HG03064 (cell line): ENCODE measurements around the gene PPCDC.
A peak's percentile ranks its signal among the peaks of the same experiment; 100 is the strongest.

Source experiments
- ATAC-seq: cut with Tn5 transposase; IDR thresholded peaks from one replicate; pipeline ENCODE4 v1.9.1; 2021; ENCODE audit warnings: low read depth; ENCODE audit not compliant: unreplicated experiment

Gene PPCDC

DNA sequence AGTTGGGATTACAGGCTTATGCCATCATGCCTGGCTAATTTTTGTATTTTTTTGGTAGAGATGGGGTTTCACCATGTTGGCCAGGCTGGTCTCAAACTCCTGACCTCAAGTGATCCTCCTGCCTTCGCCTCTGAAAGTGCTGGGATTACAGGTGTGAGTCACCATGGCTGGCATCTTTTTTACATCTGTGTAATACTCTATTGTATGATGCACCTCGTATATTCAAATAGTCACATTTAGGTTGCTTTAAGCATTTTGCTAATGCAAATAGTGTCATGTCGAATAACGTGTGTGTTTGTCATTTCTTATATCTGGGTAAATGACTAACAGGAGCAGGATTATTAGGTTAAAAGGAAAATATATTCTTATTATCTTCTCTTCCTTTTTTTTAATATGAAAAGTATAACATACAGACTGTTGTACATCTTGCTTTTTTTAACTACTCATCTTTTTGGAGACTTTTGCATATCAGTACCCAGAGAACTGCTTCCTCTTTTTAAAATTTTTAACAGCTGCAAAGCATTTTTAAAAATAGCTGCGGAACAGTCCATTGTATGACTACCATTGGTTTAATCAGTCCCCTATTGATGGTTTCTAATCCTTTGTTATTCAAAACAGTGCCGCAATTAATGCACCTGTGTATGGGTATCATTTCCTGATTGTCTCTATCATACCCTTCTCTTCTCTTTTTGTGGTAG is 14.6 kb upstream of the PPCDC start:
- ATAC-seq = peak; percentile 75

DNA sequence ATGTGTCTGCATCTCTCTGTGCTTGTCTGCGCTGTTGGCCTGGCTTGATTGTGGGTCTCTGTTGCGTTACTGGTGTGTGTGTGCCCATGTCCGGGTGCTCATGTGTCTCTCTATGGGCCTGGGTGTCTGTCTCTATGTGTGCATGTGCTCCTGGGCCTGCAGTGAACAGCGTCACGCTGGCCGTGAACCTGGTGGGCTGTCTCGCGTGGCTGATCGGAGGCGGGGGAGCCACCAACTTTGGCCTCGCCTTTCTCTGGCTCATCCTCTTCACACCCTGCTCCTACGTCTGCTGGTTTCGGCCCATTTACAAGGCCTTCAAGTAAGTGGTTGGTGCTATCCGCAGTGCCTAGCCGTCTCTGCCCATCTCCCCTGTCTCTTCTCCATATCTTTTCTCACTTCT is 7.0 kb upstream of the PPCDC start:
- ATAC-seq = no peak

DNA sequence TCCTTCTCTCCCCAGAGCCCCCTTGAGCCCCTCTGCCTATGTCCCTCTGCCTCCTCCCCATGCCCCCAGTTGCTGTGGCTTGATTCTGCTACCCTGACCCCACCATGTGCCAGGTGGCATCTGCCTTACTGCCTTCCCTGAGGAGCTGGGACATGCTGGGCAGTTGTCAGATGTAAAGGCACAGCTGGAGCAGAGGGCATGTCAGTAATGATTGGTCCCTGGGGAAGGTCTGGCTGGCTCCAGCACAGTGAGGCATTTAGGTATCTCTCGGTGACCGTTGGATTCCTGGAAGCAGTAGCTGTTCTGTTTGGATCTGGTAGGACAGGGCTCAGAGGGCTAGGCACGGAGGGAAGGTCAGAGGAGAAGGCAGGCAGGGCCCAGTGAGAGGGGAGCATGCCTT is 3.5 kb upstream of the PPCDC start:
- no peak for ATAC-seq

DNA sequence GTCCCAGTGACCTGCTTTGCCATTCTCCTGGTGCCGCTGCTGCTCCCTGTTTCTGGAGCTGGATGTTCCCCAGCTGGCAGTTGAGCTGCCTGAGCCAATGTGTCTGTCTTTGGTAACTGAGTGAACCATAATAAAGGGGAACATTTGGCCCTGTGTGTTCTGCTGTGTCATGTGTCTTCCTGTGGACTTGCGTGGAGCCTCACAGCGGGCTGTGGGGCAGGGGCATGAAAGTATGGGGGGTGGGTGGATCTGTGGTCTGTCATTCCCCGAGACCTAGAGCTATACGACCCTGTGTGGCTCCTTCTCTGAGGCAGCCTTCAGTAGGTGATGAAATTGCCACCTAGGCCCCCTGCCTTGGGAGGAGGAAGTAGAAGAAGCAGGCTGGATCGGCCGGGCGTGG is 2.0 kb upstream of the PPCDC start:
- ATAC-seq = no peak

DNA sequence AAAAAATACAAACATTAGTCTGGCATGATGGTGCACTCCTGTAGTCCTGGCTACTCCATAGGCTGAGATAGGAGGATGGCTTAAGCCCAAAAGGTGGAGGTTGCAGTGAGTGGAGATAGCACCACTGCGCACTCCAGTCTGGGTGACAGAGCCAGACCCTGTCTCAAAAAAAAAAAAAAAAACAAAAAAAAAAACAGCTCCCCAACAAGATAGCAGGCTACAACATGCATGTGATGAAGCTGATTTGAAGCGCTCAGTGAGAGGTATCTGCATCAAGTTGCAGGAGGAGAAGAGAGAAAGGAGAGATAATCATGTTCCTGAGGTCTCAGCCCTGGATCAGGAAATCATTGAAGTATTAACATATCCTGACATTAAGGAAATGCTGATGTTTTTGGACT is 608 bp upstream of the PPCDC start:
- no peak for ATAC-seq

DNA sequence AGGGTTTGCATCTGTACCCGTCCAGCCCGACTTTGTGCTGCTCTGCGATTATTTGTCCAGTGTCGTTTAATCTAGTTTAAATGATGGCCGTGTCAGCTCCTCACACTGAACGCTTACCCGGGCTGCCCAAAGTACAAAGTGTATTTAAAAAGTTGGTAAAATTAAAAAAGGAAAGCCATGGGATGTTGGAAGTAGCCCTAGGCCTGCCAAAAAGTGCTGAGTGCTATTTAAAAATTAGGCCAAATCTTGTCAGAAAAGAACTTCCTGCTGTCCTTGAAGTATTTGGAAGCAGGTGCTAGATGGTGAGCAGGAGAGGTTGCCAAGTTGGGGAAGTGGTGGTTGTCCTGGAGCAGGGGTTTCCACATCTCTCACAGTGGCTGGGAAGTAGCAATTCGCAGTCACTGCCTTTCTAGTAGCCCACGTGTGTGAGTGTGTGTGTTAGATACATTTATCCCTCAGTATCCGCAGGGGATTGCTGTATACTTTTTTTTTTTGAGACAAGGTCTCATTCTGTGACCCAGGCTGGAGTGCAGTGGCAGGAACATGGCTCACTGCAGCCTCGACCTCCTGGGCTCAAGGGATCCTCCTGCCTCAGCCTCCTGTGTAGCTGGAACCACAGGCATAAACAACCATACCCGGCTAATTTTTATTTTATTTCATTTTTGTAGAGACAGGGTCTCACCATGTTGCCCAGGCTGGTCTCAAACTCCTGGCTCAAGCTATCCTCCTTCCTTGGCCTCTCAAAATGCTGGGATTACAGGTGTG is 664 bp downstream of the PPCDC start:
- ATAC-seq = no peak

DNA sequence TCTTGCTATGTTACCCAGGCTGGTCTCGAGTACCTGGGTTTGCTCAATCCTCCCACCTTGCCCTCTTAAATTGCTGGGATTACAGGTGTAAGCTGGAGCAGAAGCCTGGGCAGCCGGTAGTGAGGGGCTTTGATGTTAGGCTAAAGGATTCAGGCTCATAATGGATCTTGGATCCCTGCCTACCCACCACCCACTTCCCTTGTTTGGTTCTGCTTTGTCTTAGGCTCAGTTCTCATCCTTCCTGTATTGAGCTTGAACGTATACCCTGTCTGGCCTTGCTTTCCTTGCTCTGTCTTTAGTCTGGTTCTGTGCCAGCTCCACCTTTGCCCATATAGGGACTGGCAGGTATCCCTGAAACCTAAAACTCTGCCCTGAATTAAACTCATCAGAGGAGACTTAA is 1.7 kb downstream of the PPCDC start:
- no peak for ATAC-seq

DNA sequence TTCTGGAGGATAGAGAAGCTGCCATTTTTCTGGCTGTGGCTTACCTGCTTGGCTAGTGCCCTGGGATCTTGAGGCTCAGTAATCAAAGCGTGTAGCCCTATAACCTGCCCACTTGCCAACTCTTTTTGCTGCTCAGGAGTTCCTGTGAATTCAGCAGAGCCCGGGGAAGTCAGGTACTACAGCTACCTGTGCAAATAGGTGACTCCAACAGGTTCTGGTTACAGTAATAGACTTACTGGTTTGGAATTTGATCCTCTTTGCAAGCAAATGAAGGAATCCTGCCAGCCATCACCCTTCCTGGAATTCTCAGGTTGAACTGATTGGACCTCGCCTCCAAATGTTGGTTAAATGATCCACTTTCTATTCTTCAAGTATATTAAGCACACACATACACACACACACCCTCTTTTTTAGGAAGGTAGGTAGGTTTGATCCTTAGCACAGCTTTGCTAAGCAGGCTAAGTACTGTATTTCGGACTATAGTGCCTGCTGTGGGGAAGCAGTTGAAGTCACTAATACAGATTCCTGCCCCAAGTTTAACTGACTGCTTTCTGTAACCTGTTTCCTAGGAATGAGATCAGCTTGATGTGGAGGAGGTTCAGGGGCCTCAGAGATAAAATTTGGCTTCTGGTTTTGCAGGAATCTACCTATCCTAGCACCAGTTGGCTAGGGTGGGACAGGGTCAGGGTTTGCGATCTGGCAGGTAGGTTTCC is 2.3 kb downstream of the PPCDC start:
- no peak for ATAC-seq

DNA sequence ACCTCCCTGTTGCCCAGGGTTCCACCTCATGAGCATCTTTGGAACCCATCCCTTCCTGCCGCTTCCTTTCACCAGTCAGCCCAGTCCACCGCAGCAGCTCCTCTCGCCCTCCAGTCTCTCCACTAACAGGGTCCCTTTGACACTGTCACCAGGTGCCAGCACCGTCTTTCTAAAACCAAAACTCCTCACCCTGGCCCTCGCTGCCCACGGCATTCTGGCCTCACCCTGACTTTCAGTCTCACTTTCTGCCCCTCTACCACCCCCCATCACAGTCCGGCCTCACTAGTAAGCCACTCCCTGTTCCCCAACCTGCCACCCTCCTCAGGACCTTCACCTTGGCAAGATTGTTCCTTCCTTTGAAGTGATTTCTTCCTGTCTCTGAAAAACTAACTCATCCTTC is 4.2 kb downstream of the PPCDC start:
- no peak for ATAC-seq

DNA sequence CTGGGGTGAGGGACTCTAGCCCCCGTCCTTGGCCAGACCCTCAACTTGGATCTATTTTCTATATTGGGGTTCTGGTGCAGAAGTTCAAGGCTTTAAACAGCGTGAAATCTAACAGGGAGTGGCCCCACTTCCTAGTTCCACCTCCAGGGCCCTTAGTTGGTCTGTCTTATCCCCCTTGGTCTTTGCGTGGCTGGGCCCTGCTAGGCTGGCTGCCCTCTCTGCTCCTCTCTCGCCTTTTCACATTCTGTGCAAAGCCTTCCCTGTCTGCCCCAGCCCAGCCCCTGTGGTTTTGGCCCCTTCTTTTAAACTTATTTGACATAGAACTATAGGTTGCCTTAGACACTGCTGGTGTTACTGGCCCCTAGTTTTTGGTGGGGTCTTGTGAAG is 5.6 kb downstream of the PPCDC start:
- ATAC-seq = no peak

DNA sequence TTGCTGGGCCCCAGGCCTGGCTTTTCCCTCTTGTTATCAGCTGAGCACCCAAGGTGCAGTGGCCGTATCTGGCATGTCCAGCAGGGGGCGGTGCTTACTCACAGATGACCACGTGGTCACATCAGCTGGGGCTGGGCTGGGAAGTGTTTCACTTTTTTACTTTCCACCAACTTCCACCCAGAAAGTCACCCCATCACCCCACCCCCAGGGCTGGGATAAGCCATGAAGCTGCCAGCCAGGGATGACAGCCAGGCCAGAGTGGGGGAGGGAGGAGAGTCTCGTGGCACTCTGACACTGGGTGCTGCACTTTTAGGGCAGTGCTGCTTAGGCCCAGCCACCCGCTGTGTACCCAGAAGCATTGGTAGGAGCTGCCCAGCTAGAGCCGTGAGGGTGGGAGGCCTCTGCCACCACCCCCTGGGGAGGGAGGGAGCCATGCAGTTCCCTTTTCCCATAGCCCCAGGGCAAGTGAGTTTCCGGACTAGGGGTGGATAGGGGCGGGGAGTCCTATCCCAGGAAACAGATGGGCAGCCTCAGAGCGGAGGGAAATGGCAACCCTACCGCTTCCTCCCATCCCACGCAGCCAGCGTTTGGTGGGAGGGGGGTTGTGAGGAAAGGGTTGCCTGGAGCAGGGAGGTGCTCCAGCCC is 6.1 kb downstream of the PPCDC start:
- no peak for ATAC-seq

DNA sequence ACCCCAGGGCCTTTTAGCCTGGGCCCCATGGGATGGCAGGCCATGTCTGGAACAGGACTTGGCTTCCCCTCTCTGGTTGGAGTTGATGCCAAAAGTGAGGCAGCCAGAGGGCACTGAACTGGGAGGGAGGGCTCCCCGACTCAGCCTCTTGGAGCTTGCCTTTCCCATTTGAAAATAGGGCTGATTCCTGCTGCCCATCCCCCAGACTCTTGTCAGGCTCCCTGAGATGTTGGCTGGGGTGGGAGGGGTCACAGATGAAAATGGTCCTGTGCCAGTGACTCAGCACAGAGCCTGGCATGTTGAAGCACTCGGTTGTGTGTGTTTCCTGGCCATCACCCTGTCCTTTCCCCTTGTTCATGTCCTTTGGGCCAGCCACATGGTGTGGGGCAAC is 6.6 kb downstream of the PPCDC start:
- ATAC-seq = no peak

DNA sequence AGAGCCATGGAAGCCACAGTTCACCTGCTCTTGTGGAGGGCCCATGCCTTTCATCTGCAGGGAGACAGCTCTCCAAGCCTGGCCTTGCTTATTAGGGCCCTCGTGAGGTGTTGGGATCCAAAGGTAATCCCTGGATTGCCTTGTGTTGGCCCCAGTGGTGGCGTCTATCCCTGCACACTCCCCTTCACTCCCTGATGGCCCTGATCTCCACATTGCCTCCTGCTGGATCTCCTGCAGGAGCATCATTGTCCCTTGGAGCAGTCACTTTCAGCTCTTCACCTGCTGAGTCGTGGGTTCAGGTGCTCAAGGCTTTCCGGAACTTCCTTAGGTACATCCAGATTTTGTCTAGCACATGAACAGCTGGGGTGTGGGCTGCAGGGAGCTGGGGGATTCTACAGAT is 7.0 kb downstream of the PPCDC start:
- no peak for ATAC-seq

DNA sequence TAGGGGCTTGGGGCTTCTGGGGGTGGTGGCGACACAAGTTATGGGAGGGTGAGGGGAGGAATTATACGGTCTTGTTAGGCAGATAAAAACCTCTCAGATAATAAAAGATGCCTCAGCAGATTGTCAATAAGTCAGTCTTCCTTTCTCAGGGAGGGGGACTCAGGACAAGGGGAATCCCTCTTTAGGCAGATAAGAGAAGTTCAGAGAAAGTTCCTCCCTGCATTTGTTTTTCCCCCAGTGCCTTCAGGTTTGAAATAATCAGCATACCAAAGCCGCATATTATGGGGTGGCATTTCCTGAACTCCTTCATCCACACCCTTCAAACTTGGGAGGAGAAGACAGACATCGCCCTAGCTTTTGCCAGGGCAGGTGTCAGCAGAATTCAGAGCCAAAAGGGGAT is 8.5 kb downstream of the PPCDC start:
- no peak for ATAC-seq

DNA sequence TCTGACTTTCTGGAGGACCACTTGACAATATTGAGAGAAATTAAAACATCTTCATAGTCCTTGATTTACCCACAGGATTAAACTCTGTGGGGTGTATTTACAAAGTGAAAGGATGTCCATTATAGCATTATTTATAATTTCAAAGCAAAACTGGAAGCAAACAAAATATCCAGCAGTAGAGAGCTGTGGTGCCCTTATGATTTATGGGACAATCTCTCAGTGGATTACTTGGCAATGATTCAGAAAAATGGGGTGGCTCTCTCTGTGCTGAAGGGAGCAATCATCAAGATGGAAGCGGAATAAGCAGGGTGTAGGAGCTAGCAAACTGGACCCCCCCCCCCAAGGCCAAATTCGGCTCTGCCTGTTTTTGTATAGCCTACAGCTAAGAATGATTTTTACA is 9.0 kb downstream of the PPCDC start:
- ATAC-seq = no peak

DNA sequence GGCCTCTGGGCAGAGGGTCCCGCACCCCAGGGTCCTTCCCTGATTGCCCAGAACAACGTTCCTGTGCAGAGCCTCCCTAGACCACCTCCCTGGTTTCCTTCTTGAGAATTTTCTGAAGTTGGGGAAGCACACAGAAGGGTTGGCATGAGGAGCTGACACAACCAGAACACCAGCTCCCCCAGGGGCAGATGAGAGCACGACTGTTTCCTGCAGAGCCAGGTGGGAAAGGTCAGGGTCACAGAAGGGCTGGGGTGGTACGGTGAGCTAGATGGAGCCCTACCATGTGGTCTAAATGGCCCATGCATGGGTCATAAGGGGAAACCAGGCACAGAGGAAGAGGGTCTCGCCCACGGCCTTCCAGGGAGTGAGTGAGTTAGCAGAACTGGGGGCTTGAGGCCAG is 10.4 kb downstream of the PPCDC start:
- ATAC-seq = no peak

DNA sequence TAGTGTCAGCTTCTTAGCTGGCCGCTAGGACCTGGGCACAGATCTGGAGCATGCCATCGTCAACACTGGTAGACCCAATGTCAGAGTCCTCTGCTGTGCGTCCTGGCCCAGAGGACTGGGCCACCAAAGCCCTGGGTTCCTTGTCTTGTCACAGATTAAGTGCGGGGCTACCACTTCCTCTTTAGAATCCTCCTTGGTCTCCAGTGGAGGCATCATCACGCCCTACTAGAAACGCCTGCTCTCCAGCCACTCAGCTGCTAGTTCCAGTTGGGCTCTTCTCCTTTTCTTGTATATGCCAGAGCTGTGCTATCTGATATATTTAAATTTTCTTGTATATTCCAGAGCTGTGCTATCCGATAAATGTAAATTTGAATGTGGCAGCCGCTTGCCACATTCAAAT is 11.2 kb downstream of the PPCDC start:
- ATAC-seq = no peak

DNA sequence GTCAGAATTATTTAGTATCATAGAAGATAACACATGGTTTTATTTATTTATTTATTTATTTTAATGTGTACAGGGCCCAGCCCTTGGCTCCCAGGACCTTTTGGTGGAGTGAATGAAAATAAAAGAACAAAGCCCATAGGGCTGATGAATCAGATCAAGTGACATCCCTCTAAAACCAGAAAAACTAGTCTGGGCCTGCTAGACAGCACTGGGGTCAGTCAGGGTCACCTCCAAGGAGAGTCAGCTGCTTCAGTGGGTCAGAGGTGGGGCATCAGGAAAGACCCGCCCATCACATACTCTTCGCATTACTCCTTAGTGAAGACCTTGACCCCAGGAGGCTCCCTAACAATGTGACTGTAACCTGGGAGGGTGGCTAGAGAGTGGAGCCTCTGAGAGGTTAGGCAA is 12.8 kb downstream of the PPCDC start:
- no peak for ATAC-seq

DNA sequence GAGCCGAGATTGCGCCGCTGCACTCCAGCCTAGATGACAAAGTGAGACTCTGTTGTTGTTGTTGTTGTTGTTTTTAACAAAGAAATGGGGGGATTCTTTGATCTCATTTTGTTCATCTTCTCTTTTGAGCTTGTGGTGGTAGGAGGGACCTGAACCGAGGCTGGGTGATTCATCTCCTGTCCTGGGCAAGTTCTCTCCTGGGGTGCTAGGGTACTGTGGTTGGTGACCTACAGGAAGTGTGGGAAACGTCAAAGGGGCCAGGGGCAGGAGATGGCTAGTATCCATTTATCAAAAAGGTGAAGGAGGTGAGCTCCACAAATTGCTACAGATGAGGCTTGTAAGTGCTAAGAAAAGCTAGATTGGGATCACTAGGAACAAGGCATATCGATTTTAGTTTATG is 14.3 kb downstream of the PPCDC start:
- no peak for ATAC-seq

DNA sequence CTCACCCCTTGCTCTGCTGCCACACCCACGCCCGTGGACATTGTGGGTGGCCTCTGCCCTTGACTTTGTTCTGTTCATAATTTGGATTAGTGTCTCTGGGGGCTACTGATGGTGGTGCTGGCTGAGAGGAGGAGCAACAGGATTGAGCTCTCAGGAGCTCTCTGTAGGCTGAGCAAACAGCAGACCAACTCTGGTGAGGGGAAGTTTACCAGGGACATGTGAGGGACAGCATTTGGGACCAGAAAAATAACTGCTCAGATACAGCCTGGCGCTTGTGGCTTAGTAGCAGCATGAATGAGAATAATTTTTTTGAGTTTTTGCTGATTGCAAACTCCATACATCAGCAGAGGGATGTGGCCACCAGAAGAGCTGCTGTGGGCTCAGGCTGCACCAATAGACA is 14.8 kb downstream of the PPCDC start:
- no peak for ATAC-seq

DNA sequence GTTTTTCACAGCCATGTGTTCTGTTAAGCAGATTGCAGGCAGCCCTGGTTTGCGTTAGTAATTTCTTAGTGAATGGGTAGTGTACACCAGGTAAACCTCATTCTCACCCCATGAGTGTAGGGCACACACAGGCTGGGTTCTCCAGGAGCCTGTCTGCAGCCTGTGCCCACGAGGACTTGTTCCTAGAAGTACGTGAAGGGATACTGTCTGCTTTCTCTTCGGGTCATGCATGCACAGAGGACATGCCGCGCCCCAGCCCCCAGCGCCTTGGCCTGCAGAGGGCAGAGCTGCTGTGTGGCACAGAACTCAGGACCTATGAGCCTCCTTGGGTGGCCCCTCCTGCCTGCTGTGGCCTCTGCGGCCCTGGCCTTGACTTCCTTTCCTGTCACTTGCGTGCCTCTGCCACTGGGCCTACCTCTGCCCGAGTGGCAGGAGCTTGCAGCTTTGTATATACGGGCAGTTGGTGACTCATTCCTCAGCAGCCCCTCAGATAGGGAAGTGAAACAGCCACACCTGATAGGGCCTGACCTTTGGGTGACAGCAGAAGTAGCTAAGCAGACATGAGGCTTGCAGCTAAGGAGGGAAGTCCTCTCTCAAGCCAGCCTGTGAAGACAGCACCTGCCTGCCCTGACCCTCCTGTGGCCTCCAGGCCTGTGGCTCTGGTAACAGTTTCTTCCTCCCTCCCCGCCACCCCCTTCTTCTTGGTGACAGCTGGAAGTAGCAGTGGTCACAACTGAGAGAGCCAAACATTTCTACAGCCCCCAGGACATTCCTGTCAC is 19.5 kb downstream of the PPCDC start:
- peak; percentile 63 for ATAC-seq
